Measurements from ENCODE around the gene AFMID.

Gene AFMID

DNA sequence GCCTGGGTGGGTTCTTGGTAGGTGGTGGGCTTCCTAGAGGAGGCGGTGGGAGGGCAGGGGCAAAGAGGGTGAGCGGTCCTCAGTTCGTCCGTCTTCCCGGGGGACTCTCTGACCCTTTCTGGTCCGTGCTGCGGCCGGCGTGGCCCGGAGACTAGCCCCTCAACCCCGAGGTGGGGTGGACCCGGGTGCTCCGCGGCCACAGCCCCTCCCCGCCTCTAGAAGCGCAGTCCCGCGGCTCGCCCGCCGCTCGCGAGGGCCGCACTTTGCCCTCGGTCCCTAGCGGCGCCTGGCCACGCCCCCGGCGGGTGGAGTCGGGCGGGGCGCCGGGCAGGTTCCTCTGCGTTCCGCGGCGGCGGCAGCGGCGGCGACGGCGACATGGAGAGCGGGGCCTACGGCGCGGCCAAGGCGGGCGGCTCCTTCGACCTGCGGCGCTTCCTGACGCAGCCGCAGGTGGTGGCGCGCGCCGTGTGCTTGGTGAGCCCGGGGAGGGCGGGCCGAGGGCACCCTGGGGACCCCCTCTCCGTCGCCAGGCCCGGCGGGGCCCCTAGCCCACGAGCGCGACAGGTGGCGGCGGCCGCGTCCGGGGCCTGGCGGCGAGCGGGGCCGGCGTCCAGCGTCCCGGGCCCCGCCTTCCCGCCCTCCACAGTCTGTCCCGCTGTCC is 18.8 kb upstream of the AFMID start, which contains the start of gene SYNGR2 (continued):
- TF ChIP-seq KLF7 (tag by site-specific recombination; IDR thresholded peaks at IDR 0.05; ENCODE audit: borderline replicate concordance) (peak; percentile 69; the same call in 1 of the 2 replicates), SP3 (tag by site-specific recombination; IDR thresholded peaks at IDR 0.05) (peak; percentile 86), ZNF843 (tag by site-specific recombination; IDR thresholded peaks at IDR 0.05) (0 out of 2 replicates have a peak, but pooled peaks have one; percentile 1), MYNN (tag by site-specific recombination; IDR thresholded peaks at IDR 0.05; ENCODE audit: borderline replicate concordance) (no peak), EGR2 (tag by site-specific recombination; IDR thresholded peaks at IDR 0.05; ENCODE audit: low read depth) (peak; percentile 40), ZNF596 (tag by site-specific recombination; IDR thresholded peaks at IDR 0.05) (0 out of 2 replicates have a peak, but pooled peaks have one; percentile 54), BCL6B (tag by site-specific recombination; IDR thresholded peaks at IDR 0.05) (no peak), ZNF768 (tag by site-specific recombination; IDR thresholded peaks at IDR 0.05) (no peak), SP2 (tag by site-specific recombination; IDR thresholded peaks at IDR 0.05) (peak; percentile 16), ZBTB20 (tag by site-specific recombination; IDR thresholded peaks at IDR 0.05) (0 out of 2 replicates have a peak, but pooled peaks have one; percentile 6), CTCF (tag by site-specific recombination; IDR thresholded peaks at IDR 0.05) (0 out of 2 replicates have a peak, but pooled peaks have one; percentile 17), ZNF138 (tag by site-specific recombination; IDR thresholded peaks at IDR 0.05; ENCODE audit: borderline replicate concordance) (no peak), ZFHX2 (tag by site-specific recombination; conservative IDR thresholded peaks at IDR 0.05) (peak; percentile 30), ZNF501 (tag by site-specific recombination; IDR thresholded peaks at IDR 0.05) (no peak), HOXD13 (CRISPR knock-in tag; IDR thresholded peaks at IDR 0.05; ENCODE audit: borderline replicate concordance) (no peak), ZNF416 (tag by site-specific recombination; IDR thresholded peaks at IDR 0.05) (no peak), REPIN1 (tag by site-specific recombination; IDR thresholded peaks at IDR 0.05; ENCODE audit: low read depth) (no peak), ZIC2 (tag by site-specific recombination; IDR thresholded peaks at IDR 0.05) (0 out of 2 replicates have a peak, but pooled peaks have one; percentile 21), ZBTB48 (tag by site-specific recombination; IDR thresholded peaks at IDR 0.05) (peak; percentile 99), KLF8 (tag by site-specific recombination; IDR thresholded peaks at IDR 0.05) (peak; percentile 68; the same call in 1 of the 2 replicates), ZNF660 (tag by site-specific recombination; IDR thresholded peaks at IDR 0.05) (peak; percentile 93), OVOL3 (tag by site-specific recombination; IDR thresholded peaks at IDR 0.05) (0 out of 2 replicates have a peak, but pooled peaks have one; percentile 10), ZFP69B (tag by site-specific recombination; IDR thresholded peaks at IDR 0.05) (peak; percentile 77)
- TF ChIP-seq, protein P1, sequence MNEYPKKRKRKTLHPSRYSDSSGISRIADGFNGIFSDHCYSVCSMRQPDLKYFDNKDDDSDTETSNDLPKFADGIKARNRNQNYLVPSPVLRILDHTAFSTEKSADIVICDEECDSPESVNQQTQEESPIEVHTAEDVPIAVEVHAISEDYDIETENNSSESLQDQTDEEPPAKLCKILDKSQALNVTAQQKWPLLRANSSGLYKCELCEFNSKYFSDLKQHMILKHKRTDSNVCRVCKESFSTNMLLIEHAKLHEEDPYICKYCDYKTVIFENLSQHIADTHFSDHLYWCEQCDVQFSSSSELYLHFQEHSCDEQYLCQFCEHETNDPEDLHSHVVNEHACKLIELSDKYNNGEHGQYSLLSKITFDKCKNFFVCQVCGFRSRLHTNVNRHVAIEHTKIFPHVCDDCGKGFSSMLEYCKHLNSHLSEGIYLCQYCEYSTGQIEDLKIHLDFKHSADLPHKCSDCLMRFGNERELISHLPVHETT (tag by site-specific recombination; IDR thresholded peaks at IDR 0.05), result 0 out of 2 replicates have a peak, but pooled peaks have one; percentile 22
- TF ChIP-seq, protein P2, sequence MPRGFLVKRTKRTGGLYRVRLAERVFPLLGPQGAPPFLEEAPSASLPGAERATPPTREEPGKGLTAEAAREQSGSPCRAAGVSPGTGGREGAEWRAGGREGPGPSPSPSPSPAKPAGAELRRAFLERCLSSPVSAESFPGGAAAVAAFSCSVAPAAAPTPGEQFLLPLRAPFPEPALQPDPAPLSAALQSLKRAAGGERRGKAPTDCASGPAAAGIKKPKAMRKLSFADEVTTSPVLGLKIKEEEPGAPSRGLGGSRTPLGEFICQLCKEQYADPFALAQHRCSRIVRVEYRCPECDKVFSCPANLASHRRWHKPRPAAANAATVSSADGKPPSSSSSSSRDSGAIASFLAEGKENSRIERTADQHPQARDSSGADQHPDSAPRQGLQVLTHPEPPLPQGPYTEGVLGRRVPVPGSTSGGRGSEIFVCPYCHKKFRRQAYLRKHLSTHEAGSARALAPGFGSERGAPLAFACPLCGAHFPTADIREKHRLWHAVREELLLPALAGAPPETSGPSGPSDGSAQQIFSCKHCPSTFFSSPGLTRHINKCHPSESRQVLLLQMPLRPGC (tag by site-specific recombination; IDR thresholded peaks at IDR 0.05), result 0 out of 2 replicates have a peak, but pooled peaks have one; percentile 24
